Ishikawa (cell line): ENCODE data around the gene GDF3.

ENCODE experiments used
- EP300 ChIP-seq: IDR thresholded peaks from 2 replicates; pipeline ENCODE4 v1.6.1; 2012; ENCODE audit warnings: borderline replicate concordance
- FOXM1 ChIP-seq: IDR thresholded peaks from 2 replicates; pipeline ENCODE4 v1.6.1; 2012; ENCODE audit warnings: low read depth, borderline replicate concordance

GRCh38 chr12:7694556-7695236 is 879 bp downstream of the GDF3 start:
- TF ChIP-seq EP300 = no peak
- no peak for TF ChIP-seq FOXM1
